GM23338 (cell line): ENCODE measurements around the gene PGBD5. TPM values are rescaled to one million over a fixed set of nuclear protein-coding genes. Genes with fewer than 3 reads are reported as not detected.

ENCODE experiments used
- ATAC-seq: fragments of 200-7000 bp; cut with Tn5 transposase; 3 replicates; pipeline ENCODE4 v1.9.1; 2020
- DNase-seq: peaks from one replicate; pipeline ENCODE4 v3.0.0-alpha.2; 2015; ENCODE audit warnings: low spot score
- H2AFZ ChIP-seq: fragments of 200-600 bp; sonication (generic); 2 replicates; pipeline ENCODE4 v1.8.0; 2016; ENCODE audit warnings: antibody characterized with exemption, mild to moderate bottlenecking, moderate library complexity
- H3F3A ChIP-seq: fragments of 200-600 bp; sonication (generic); replicated peaks from 2 replicates; pipeline ENCODE4 v1.8.0; 2017; ENCODE audit warnings: antibody characterized with exemption, mixed run types, low read depth
- H3K27ac ChIP-seq: fragments of 200-600 bp; sonication (generic); 2 replicates; pipeline ENCODE4 v1.6.1; 2016; ENCODE audit warnings: low read depth
- H3K27me3 ChIP-seq: fragments of 200-600 bp; sonication (generic); 2 replicates; pipeline ENCODE4 v1.8.0; 2016; ENCODE audit warnings: mild to moderate bottlenecking, mixed run types, moderate library complexity; ENCODE audit not compliant: insufficient read depth
- H3K36me3 ChIP-seq: fragments of 200-600 bp; sonication (generic); 2 replicates; pipeline ENCODE4 v1.8.0; 2016; ENCODE audit warnings: mild to moderate bottlenecking; ENCODE audit not compliant: insufficient read depth
- H3K4me1 ChIP-seq: fragments of 200-600 bp; sonication (generic); 2 replicates; pipeline ENCODE4 v1.8.0; 2016; ENCODE audit warnings: mild to moderate bottlenecking, moderate library complexity; ENCODE audit not compliant: insufficient read depth
- H3K4me2 ChIP-seq: fragments of 200-600 bp; sonication (generic); 2 replicates; pipeline ENCODE4 v1.7.1; 2017; ENCODE audit warnings: mixed run types
- H3K4me3 ChIP-seq: fragments of 200-600 bp; sonication (generic); 2 replicates; pipeline ENCODE4 v1.6.1; 2016; ENCODE audit warnings: mixed run types
- H3K79me2 ChIP-seq: fragments of 200-600 bp; sonication (generic); replicated peaks from 2 replicates; pipeline ENCODE4 v1.8.0; 2017; ENCODE audit warnings: mild to moderate bottlenecking; ENCODE audit not compliant: insufficient read depth
- H3K9me2 ChIP-seq: fragments of 200-600 bp; sonication (generic); 2 replicates; pipeline ENCODE4 v1.8.0; 2017; ENCODE audit not compliant: insufficient read depth
- H4K20me1 ChIP-seq: fragments of 200-600 bp; sonication (generic); replicated peaks from 2 replicates; pipeline ENCODE4 v1.8.0; 2017; ENCODE audit warnings: mild to moderate bottlenecking; ENCODE audit not compliant: insufficient read depth
- H3K27ac Mint-ChIP-seq: 2 replicates; pipeline ENCODE4 v1.8.0; 2020; ENCODE audit warnings: inconsistent platforms, mild to moderate bottlenecking, moderate library complexity, mixed read lengths
- H3K27me3 Mint-ChIP-seq: 3 replicates; pipeline ENCODE4 v1.8.0; 2022; ENCODE audit warnings: low read depth, mild to moderate bottlenecking, moderate library complexity, mixed read lengths, inconsistent platforms; ENCODE audit not compliant: insufficient read depth, poor library complexity
- H3K36me3 Mint-ChIP-seq: 3 replicates; pipeline ENCODE4 v1.8.0; 2021; ENCODE audit warnings: low read depth, mild to moderate bottlenecking, inconsistent platforms, moderate library complexity, mixed read lengths
- H3K4me1 Mint-ChIP-seq: 3 replicates; pipeline ENCODE4 v1.8.0; 2020; ENCODE audit warnings: mild to moderate bottlenecking, inconsistent platforms, mixed read lengths
- H3K4me3 Mint-ChIP-seq: 3 replicates; pipeline ENCODE4 v1.8.0; 2021; ENCODE audit warnings: moderate library complexity, mild to moderate bottlenecking, inconsistent platforms, mixed read lengths
- H3K9me3 Mint-ChIP-seq: 3 replicates; pipeline ENCODE4 v1.8.0; 2020; ENCODE audit warnings: moderate library complexity, mild to moderate bottlenecking, inconsistent platforms, mixed read lengths
- CREB1 ChIP-seq: fragments of 250-450 bp; sonication (Bioruptor Pico); IDR thresholded peaks from 2 replicates; pipeline ENCODE4 v1.5.0; 2020; ENCODE audit warnings: low read depth, mild to moderate bottlenecking, moderate library complexity
- EZH2 ChIP-seq: fragments of 200-600 bp; sonication (generic); IDR thresholded peaks from one replicate; pipeline ENCODE4 v1.8.0; 2017; ENCODE audit warnings: antibody characterized with exemption, mild to moderate bottlenecking, low read depth; ENCODE audit not compliant: unreplicated experiment
- EZH2phosphoT487 ChIP-seq: fragments of 200-600 bp; sonication (generic); IDR thresholded peaks from one replicate; pipeline ENCODE4 v1.8.1; 2018; ENCODE audit warnings: antibody characterized with exemption; ENCODE audit not compliant: unreplicated experiment
- JUNB ChIP-seq: IDR thresholded peaks from one replicate; pipeline ENCODE4 v1.6.1; 2016; ENCODE audit warnings: antibody characterized with exemption; ENCODE audit not compliant: unreplicated experiment
- NANOG ChIP-seq: IDR thresholded peaks from 2 replicates; pipeline ENCODE4 v1.6.1; 2016; ENCODE audit warnings: antibody characterized with exemption, borderline replicate concordance
- POLR2AphosphoS5 ChIP-seq: IDR thresholded peaks from 2 replicates; pipeline ENCODE4 v1.6.1; 2016; ENCODE audit warnings: antibody characterized with exemption, low read depth
- STAT1 ChIP-seq: IDR thresholded peaks from one replicate; pipeline ENCODE4 v1.6.1; 2016; ENCODE audit warnings: antibody characterized with exemption; ENCODE audit not compliant: unreplicated experiment
- ZNF114 ChIP-seq: fragments of 250-450 bp; sonication (Bioruptor Pico); IDR thresholded peaks from 2 replicates; pipeline ENCODE4 v1.5.0; 2020; ENCODE audit warnings: mild to moderate bottlenecking, moderate library complexity
- ZNF331 ChIP-seq: fragments of 250-450 bp; sonication (Bioruptor Pico); IDR thresholded peaks from 2 replicates; pipeline ENCODE4 v1.5.0; 2020; ENCODE audit warnings: low read depth, mild to moderate bottlenecking, moderate library complexity
- polyA plus RNA-seq: library from polyadenylated mRNA; unstranded; fragments of >200 nt; fragmentation: Nextera tagmentation; extraction: Ambion mirVana; gene quantifications from 2 replicates; pipeline ENCODE4 v1.2.1, GENCODE V29; 2016
- total RNA-seq: library from RNA; depleted of rRNA; stranded (reverse); fragments of >200 nt; shearing (Covaris generic); gene quantifications from 2 replicates; pipeline ENCODE4 v1.2.3, GENCODE V29; 2014
- TF ChIP-seq, protein P1 (sequence below): fragments of 250-450 bp; sonication (Bioruptor Pico); IDR thresholded peaks from 2 replicates; pipeline ENCODE4 v1.5.0; 2020; ENCODE audit warnings: mild to moderate bottlenecking, moderate library complexity
- TF ChIP-seq, protein P2 (sequence below): IDR thresholded peaks from one replicate; pipeline ENCODE4 v1.6.1; 2018; ENCODE audit warnings: antibody characterized with exemption; ENCODE audit not compliant: unreplicated experiment
- TF ChIP-seq, protein P3 (sequence below): IDR thresholded peaks from 2 replicates; pipeline ENCODE4 v1.6.1; 2016; ENCODE audit warnings: antibody characterized with exemption
- TF ChIP-seq, protein P4 (sequence below), 2 experiments: fragments of 200-600 bp in 1 of 2; sonication (generic) in 1 of 2; conservative IDR thresholded peaks; 2 replicates each; pipeline versions ENCODE4 v1.5.1 to v1.6.1; 2016 to 2017; ENCODE audit warnings: antibody characterized with exemption in 2 of 2, low read depth in 2 of 2, mild to moderate bottlenecking in 2 of 2, moderate library complexity in 1 of 2

PGBD5 gene
- total and polyA plus RNA-seq, 2 experiments from 2014 or later: 3.4 to 16.6 TPM

DNA sequence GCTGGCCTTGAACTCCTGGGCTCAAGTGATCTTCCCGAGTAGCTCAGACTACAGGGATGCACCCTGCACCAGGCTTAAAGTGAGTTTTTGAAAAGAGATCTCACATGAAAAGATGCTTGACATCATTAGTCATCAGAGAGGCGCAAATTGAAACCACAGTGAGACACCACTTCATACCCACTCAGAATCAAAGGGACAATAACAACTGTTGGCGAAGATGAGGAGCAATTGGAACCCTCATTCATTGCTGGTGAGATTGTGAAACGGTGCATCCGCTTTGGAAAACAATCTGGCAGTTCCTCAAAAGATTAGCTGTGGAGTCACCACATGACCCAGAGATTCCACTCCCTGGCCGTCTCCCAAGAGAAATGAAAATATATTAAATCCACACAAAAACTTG, 122.3 kb downstream of the PGBD5 start:
- DNase-seq: no peak
- Histone ChIP-seq H3K36me3 (no peaks in the 10 kb centered on the region), H3K27me3 (no peaks in the 10 kb centered on the region), H3K9me2 (no peaks in the 10 kb centered on the region), H3K4me2 (no peak overlapping the region), H3K79me2 (no peaks in the 10 kb centered on the region), H3K4me1 (no peaks in the 10 kb centered on the region), H2AFZ (no peak overlapping the region), H3K27ac (no peak overlapping the region), H3F3A (no peaks in the 10 kb centered on the region), H3K4me3 (no peak overlapping the region), H4K20me1 (no peaks in the 10 kb centered on the region)
- peaks cover 8% of the 10 kb centered on the region; the same call in 2 of the 3 replicates for H3K4me1 Mint-ChIP-seq
- no peak for ATAC-seq
- no peaks in the 10 kb centered on the region for H3K9me3 Mint-ChIP-seq
- no peak overlapping the region for H3K4me3 Mint-ChIP-seq
- H3K27ac Mint-ChIP-seq: no peak overlapping the region
- H3K36me3 Mint-ChIP-seq: no peaks in the 10 kb centered on the region
- H3K27me3 Mint-ChIP-seq: peaks cover 11% of the 10 kb centered on the region
- TF ChIP-seq ZNF331 (CRISPR knock-in tag) (no peak), CREB1 (CRISPR knock-in tag) (no peak), EZH2 (no peak), JUNB (no peak), EZH2phosphoT487 (no peak), STAT1 (no peak), POLR2AphosphoS5 (no peak), ZNF114 (CRISPR knock-in tag) (no peak), NANOG (no peak)
- TF ChIP-seq, protein P1, sequence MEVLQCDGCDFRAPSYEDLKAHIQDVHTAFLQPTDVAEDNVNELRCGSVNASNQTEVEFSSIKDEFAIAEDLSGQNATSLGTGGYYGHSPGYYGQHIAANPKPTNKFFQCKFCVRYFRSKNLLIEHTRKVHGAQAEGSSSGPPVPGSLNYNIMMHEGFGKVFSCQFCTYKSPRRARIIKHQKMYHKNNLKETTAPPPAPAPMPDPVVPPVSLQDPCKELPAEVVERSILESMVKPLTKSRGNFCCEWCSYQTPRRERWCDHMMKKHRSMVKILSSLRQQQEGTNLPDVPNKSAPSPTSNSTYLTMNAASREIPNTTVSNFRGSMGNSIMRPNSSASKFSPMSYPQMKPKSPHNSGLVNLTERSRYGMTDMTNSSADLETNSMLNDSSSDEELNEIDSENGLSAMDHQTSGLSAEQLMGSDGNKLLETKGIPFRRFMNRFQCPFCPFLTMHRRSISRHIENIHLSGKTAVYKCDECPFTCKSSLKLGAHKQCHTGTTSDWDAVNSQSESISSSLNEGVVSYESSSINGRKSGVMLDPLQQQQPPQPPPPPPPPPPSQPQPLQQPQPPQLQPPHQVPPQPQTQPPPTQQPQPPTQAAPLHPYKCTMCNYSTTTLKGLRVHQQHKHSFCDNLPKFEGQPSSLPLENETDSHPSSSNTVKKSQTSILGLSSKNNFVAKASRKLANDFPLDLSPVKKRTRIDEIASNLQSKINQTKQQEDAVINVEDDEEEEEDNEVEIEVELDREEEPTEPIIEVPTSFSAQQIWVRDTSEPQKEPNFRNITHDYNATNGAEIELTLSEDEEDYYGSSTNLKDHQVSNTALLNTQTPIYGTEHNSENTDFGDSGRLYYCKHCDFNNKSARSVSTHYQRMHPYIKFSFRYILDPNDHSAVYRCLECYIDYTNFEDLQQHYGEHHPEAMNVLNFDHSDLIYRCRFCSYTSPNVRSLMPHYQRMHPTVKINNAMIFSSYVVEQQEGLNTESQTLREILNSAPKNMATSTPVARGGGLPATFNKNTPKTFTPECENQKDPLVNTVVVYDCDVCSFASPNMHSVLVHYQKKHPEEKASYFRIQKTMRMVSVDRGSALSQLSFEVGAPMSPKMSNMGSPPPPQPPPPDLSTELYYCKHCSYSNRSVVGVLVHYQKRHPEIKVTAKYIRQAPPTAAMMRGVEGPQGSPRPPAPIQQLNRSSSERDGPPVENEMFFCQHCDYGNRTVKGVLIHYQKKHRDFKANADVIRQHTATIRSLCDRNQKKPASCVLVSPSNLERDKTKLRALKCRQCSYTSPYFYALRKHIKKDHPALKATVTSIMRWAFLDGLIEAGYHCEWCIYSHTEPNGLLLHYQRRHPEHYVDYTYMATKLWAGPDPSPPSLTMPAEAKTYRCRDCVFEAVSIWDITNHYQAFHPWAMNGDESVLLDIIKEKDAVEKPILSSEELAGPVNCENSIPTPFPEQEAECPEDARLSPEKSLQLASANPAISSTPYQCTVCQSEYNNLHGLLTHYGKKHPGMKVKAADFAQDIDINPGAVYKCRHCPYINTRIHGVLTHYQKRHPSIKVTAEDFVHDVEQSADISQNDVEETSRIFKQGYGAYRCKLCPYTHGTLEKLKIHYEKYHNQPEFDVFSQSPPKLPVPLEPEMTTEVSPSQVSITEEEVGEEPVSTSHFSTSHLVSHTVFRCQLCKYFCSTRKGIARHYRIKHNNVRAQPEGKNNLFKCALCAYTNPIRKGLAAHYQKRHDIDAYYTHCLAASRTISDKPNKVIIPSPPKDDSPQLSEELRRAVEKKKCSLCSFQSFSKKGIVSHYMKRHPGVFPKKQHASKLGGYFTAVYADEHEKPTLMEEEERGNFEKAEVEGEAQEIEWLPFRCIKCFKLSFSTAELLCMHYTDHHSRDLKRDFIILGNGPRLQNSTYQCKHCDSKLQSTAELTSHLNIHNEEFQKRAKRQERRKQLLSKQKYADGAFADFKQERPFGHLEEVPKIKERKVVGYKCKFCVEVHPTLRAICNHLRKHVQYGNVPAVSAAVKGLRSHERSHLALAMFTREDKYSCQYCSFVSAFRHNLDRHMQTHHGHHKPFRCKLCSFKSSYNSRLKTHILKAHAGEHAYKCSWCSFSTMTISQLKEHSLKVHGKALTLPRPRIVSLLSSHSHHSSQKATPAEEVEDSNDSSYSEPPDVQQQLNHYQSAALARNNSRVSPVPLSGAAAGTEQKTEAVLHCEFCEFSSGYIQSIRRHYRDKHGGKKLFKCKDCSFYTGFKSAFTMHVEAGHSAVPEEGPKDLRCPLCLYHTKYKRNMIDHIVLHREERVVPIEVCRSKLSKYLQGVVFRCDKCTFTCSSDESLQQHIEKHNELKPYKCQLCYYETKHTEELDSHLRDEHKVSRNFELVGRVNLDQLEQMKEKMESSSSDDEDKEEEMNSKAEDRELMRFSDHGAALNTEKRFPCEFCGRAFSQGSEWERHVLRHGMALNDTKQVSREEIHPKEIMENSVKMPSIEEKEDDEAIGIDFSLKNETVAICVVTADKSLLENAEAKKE: no peak
- TF ChIP-seq, protein P2, sequence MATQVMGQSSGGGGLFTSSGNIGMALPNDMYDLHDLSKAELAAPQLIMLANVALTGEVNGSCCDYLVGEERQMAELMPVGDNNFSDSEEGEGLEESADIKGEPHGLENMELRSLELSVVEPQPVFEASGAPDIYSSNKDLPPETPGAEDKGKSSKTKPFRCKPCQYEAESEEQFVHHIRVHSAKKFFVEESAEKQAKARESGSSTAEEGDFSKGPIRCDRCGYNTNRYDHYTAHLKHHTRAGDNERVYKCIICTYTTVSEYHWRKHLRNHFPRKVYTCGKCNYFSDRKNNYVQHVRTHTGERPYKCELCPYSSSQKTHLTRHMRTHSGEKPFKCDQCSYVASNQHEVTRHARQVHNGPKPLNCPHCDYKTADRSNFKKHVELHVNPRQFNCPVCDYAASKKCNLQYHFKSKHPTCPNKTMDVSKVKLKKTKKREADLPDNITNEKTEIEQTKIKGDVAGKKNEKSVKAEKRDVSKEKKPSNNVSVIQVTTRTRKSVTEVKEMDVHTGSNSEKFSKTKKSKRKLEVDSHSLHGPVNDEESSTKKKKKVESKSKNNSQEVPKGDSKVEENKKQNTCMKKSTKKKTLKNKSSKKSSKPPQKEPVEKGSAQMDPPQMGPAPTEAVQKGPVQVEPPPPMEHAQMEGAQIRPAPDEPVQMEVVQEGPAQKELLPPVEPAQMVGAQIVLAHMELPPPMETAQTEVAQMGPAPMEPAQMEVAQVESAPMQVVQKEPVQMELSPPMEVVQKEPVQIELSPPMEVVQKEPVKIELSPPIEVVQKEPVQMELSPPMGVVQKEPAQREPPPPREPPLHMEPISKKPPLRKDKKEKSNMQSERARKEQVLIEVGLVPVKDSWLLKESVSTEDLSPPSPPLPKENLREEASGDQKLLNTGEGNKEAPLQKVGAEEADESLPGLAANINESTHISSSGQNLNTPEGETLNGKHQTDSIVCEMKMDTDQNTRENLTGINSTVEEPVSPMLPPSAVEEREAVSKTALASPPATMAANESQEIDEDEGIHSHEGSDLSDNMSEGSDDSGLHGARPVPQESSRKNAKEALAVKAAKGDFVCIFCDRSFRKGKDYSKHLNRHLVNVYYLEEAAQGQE: no peak
- TF ChIP-seq, protein P3, sequence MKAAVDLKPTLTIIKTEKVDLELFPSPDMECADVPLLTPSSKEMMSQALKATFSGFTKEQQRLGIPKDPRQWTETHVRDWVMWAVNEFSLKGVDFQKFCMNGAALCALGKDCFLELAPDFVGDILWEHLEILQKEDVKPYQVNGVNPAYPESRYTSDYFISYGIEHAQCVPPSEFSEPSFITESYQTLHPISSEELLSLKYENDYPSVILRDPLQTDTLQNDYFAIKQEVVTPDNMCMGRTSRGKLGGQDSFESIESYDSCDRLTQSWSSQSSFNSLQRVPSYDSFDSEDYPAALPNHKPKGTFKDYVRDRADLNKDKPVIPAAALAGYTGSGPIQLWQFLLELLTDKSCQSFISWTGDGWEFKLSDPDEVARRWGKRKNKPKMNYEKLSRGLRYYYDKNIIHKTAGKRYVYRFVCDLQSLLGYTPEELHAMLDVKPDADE: no peak
- TF ChIP-seq, protein P4, sequence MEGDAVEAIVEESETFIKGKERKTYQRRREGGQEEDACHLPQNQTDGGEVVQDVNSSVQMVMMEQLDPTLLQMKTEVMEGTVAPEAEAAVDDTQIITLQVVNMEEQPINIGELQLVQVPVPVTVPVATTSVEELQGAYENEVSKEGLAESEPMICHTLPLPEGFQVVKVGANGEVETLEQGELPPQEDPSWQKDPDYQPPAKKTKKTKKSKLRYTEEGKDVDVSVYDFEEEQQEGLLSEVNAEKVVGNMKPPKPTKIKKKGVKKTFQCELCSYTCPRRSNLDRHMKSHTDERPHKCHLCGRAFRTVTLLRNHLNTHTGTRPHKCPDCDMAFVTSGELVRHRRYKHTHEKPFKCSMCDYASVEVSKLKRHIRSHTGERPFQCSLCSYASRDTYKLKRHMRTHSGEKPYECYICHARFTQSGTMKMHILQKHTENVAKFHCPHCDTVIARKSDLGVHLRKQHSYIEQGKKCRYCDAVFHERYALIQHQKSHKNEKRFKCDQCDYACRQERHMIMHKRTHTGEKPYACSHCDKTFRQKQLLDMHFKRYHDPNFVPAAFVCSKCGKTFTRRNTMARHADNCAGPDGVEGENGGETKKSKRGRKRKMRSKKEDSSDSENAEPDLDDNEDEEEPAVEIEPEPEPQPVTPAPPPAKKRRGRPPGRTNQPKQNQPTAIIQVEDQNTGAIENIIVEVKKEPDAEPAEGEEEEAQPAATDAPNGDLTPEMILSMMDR (conservative IDR thresholded peaks at IDR 0.05; ENCODE audit: low read depth in 2 of 2): no peak
